ENCODE data around the gene BTBD19. TPM values are rescaled to one million over a fixed set of nuclear protein-coding genes. Genes with fewer than 3 reads are reported as not detected.
A peak's percentile ranks its signal among the peaks of the same experiment; 100 is the strongest.

BTBD19 gene
- total RNA-seq, 6 donors from 2014 or later: 5.1 to 63.9 (median 17.8) TPM

DNA sequence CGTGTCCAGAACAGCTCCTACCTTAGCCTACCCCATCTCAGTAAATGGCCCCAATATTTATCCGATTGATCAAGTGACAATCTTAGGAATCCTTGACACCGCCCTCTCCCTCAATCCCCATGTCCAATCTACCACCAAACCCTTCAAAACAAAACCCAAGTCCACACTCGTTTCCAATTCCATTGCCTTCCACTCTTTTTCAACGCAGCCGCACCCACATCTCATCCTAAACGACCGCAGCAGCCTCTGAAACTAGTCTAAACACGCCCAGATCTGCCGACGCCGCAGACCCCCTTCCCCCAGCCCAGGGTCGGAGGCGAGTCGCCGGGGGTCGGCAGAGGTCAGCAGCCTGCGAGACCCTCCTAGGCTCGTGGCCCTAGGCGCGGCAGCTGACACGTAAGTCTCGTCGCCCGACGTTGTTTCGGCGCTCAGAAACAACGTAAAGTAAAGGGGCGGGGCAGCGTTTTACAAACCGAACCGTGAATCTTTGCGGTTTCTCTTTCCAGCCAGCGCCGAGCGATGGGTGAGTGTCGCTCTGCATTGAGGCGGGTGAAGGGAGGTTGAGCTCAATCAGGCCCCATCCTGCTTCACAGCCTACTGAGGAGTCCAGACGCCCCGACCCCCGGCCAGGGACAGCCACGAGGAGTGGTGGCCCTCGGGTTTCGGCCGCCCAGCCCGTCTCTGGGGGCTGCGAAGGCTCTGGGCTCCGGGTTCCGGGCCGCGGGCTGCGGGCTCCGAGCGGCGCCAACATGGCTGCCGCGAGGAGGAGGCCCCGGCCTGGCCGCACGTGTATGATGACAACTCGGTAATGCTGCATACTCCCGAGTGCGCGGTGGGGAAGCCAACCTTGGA, 33.0 kb upstream of the BTBD19 start, which contains the start of gene RPS8:
RPS8 (plus strand) TSS at position 463 of the 852 bp plus-strand sequence; CDS start at position 520, 57 bp downstream.
- peak within 1 kb of the TSS; percentile 86 to 94 (median 94) for H3K27ac ChIP-seq
- H3K9me3 ChIP-seq: no peaks in the 10 kb centered on the region
- TF ChIP-seq, protein P1, sequence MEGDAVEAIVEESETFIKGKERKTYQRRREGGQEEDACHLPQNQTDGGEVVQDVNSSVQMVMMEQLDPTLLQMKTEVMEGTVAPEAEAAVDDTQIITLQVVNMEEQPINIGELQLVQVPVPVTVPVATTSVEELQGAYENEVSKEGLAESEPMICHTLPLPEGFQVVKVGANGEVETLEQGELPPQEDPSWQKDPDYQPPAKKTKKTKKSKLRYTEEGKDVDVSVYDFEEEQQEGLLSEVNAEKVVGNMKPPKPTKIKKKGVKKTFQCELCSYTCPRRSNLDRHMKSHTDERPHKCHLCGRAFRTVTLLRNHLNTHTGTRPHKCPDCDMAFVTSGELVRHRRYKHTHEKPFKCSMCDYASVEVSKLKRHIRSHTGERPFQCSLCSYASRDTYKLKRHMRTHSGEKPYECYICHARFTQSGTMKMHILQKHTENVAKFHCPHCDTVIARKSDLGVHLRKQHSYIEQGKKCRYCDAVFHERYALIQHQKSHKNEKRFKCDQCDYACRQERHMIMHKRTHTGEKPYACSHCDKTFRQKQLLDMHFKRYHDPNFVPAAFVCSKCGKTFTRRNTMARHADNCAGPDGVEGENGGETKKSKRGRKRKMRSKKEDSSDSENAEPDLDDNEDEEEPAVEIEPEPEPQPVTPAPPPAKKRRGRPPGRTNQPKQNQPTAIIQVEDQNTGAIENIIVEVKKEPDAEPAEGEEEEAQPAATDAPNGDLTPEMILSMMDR (IDR thresholded peaks at IDR 0.05): peak in 2 of 6 experiments; percentile 16 to 17
- TF ChIP-seq POLR2A (IDR thresholded peaks at IDR 0.05): peak; percentile 56 to 98 (median 92)
- TF ChIP-seq POLR2AphosphoS5 (IDR thresholded peaks at IDR 0.05): peak; percentile 98 to 99
- peak in 1 of 4 donors; percentile 68 for TF ChIP-seq EP300 (IDR thresholded peaks at IDR 0.05)
- ATAC-seq (ENCODE audit: low FRiP score in 2 of 2) (peak; percentile 90 to 96), DNase-seq (peak; percentile 91 to 92)
- peaks cover 16 to 33% (median 24%) of the 10 kb centered on the region in 4 donors for H3K4me1 ChIP-seq
- no peaks in the 10 kb centered on the region for H3K27me3 ChIP-seq
- H3K4me3 ChIP-seq: peak within 1 kb of the TSS; percentile 70 to 91 (median 80)
- H3K36me3 ChIP-seq: peaks cover 11 to 42% (median 36%) of the 10 kb centered on the region in 4 donors
- 0 to 1% methylated on average over 22 to 49 of the region's 65 CpGs for WGBS, 2 donors

- 9 to 22% methylated on average over 14 to 20 of the region's 36 CpGs for WGBS, 2 donors
- DNase-seq: peak in 1 of 2 donors; percentile 44
- peaks cover 16 to 33% (median 24%) of the 10 kb centered on the region in 4 donors for H3K4me1 ChIP-seq
- ATAC-seq (ENCODE audit: low FRiP score in 2 of 2): peak; percentile 23 to 43
- peak overlapping the region; percentile 70 to 91 (median 80) for H3K4me3 ChIP-seq
- no peak for TF ChIP-seq EP300 (IDR thresholded peaks at IDR 0.05)
- no peak for TF ChIP-seq POLR2AphosphoS5 (IDR thresholded peaks at IDR 0.05)
- TF ChIP-seq POLR2A (IDR thresholded peaks at IDR 0.05): no peak
- H3K27me3 ChIP-seq: no peaks in the 10 kb centered on the region
- peak overlapping the region; percentile 86 to 94 (median 94) for H3K27ac ChIP-seq
- no peaks in the 10 kb centered on the region for H3K9me3 ChIP-seq
- H3K36me3 ChIP-seq: peaks cover 11 to 50% (median 44%) of the 10 kb centered on the region in 4 donors
These were observed 32.2 kb upstream of the BTBD19 start for GRCh38 chr1:44775930-44776729.

DNA sequence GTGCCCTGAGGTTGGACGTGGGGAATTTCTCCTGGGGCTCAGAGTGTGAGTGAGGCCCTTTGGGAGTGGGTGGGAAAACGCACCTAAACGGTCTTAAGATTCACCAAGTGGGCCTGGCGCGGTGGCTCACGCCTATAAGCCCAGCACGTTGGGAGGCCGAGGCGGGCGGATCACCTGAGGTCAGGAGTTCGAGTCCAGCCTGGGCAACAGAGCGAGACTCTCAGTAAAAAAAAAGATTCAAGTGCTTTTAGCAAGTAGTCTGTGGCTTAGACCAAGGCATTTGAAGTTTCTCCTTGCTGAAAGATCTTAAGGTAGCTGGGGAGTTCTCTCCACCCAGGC, 31.6 kb upstream of the BTBD19 start:
- WGBS, 2 donors: 63 to 65% methylated on average over 12 of the region's 12 CpGs
- Histone ChIP-seq H3K36me3 (peaks cover 11 to 55% (median 45%) of the 10 kb centered on the region in 4 donors), H3K9me3 (no peaks in the 10 kb centered on the region), H3K4me1 (peaks cover 16 to 33% (median 24%) of the 10 kb centered on the region in 4 donors), H3K4me3 (peak overlapping the region; percentile 70 to 91 (median 80)), H3K27me3 (no peaks in the 10 kb centered on the region), H3K27ac (peak overlapping the region; percentile 86 to 94 (median 94))
- TF ChIP-seq, protein P1 (IDR thresholded peaks at IDR 0.05): no peak
- no peak for TF ChIP-seq EP300 (IDR thresholded peaks at IDR 0.05)
- no peak for TF ChIP-seq POLR2A (IDR thresholded peaks at IDR 0.05)
- no peak for TF ChIP-seq POLR2AphosphoS5 (IDR thresholded peaks at IDR 0.05)
- DNase-seq (peak in 1 of 2 donors; percentile 62), ATAC-seq (ENCODE audit: low FRiP score in 2 of 2) (no peak)

- DNase-seq: no peak
- peaks cover 16 to 33% (median 24%) of the 10 kb centered on the region in 4 donors for H3K4me1 ChIP-seq
- no peaks in the 10 kb centered on the region for H3K27me3 ChIP-seq
- TF ChIP-seq EP300 (IDR thresholded peaks at IDR 0.05): no peak
- TF ChIP-seq, protein P1 (IDR thresholded peaks at IDR 0.05): no peak
- TF ChIP-seq POLR2A (IDR thresholded peaks at IDR 0.05): no peak
- TF ChIP-seq POLR2AphosphoS5 (IDR thresholded peaks at IDR 0.05): no peak
- peaks cover 11 to 62% (median 45%) of the 10 kb centered on the region in 4 donors for H3K36me3 ChIP-seq
- no peaks in the 10 kb centered on the region for H3K9me3 ChIP-seq
- ATAC-seq (ENCODE audit: low FRiP score in 2 of 2): no peak
- H3K27ac ChIP-seq: no peak overlapping the region
- peak overlapping the region in 1 of 4 donors; percentile 91 for H3K4me3 ChIP-seq
- WGBS, 2 donors: 80 to 88% methylated on average over 7 to 14 of the region's 14 CpGs
These were observed 30.8 kb upstream of the BTBD19 start for GRCh38 chr1:44777547-44777946.
